HG02610 (cell line): ENCODE measurements around the gene THAP5.
"Not testable (repeated sequence)": the region's sequence is repeated elsewhere in the genome, so short reads cannot be mapped to it uniquely, and the experiment has no call there.

Experiments
- ATAC-seq: cut with Tn5 transposase; IDR thresholded peaks from one replicate; pipeline ENCODE4 v1.9.1; 2021; ENCODE audit warnings: mild to moderate bottlenecking, moderate library complexity; ENCODE audit not compliant: unreplicated experiment

THAP5 gene

GRCh38 chr7:108585843-108586242 lies 16.3 kb upstream of the THAP5 start:
- ATAC-seq = no peak

GRCh38 chr7:108584211-108584610 lies 14.7 kb upstream of the THAP5 start:
- ATAC-seq = no peak

- ATAC-seq = no peak
These were observed 12.4 kb upstream of the THAP5 start for GRCh38 chr7:108581655-108582491.

GRCh38 chr7:108580298-108580697 lies 10.8 kb upstream of the THAP5 start:
- ATAC-seq = no peak

GRCh38 chr7:108578937-108579336 lies 9.4 kb upstream of the THAP5 start:
- ATAC-seq = no peak

GRCh38 chr7:108576116-108576515 lies 6.6 kb upstream of the THAP5 start:
- no peak for ATAC-seq

GRCh38 chr7:108575156-108575555 lies 5.7 kb upstream of the THAP5 start:
- ATAC-seq = no peak

GRCh38 chr7:108572480-108572879 lies 3.0 kb upstream of the THAP5 start:
- no peak for ATAC-seq

- ATAC-seq = peak; percentile 21
These were observed 745 bp upstream of the THAP5 start for GRCh38 chr7:108570146-108570755.

- no peak for ATAC-seq
These were observed 615 bp downstream of the THAP5 start for GRCh38 chr7:108568801-108569380.

- no peak for ATAC-seq
These were observed 3.5 kb downstream of the THAP5 start for GRCh38 chr7:108565987-108566386.

GRCh38 chr7:108561047-108561619 lies 8.4 kb downstream of the THAP5 start:
- no peak for ATAC-seq

GRCh38 chr7:108559253-108559652 lies 10.3 kb downstream of the THAP5 start:
- ATAC-seq = no peak

- no peak for ATAC-seq
These were observed 11.9 kb downstream of the THAP5 start for GRCh38 chr7:108557617-108558016.

- ATAC-seq = no peak
These were observed 12.3 kb downstream of the THAP5 start for GRCh38 chr7:108557191-108557590.

- not testable (repeated sequence) for ATAC-seq
These were observed 12.8 kb downstream of the THAP5 start for GRCh38 chr7:108556665-108557064.

GRCh38 chr7:108548141-108548896 lies 21.2 kb downstream of the THAP5 start:
- ATAC-seq = not testable (repeated sequence)

- ATAC-seq = no peak
These were observed 28.0 kb downstream of the THAP5 start for GRCh38 chr7:108541478-108541877.

GRCh38 chr7:108538685-108539084 lies 30.8 kb downstream of the THAP5 start:
- not testable (repeated sequence) for ATAC-seq

- not testable (repeated sequence) for ATAC-seq
These were observed 31.3 kb downstream of the THAP5 start for GRCh38 chr7:108538236-108538635.

- no peak for ATAC-seq
These were observed 32.3 kb downstream of the THAP5 start for GRCh38 chr7:108537229-108537628.
